Breast epithelium (tissue), 3 donors: ENCODE data around the gene ZP3.

Experiments used
- CTCF ChIP-seq, 3 donors: fragments of 450-650 bp; IDR thresholded peaks; one replicate each; pipeline ENCODE4 v1.5.1; 2016 to 2017; ENCODE audit warnings: antibody characterized with exemption in 3 of 3, mild to moderate bottlenecking in 3 of 3, moderate library complexity in 3 of 3
- POLR2A ChIP-seq: fragments of 450-650 bp; IDR thresholded peaks from one replicate; pipeline ENCODE4 v1.6.1; 2016; ENCODE audit warnings: antibody characterized with exemption, mild to moderate bottlenecking, moderate library complexity
- POLR2AphosphoS5 ChIP-seq, 3 donors: sonication (generic); formaldehyde crosslinking; IDR thresholded peaks; one replicate each; pipeline ENCODE4 v1.6.1; 2017; ENCODE audit warnings: antibody characterized with exemption in 3 of 3

GRCh38 chr7:76377186-76377918 lies 47.4 kb upstream of the ZP3 start:
- TF ChIP-seq CTCF (IDR thresholded peaks at IDR 0.05) (no peak), POLR2A (no peak), POLR2AphosphoS5 (IDR thresholded peaks at IDR 0.05) (no peak)
